ENCODE measurements around the gene HYAL4. TPM values are rescaled to one million over a fixed set of nuclear protein-coding genes. Genes with fewer than 3 reads are reported as not detected.
"Not testable (repeated sequence)": the region's sequence is repeated elsewhere in the genome, so short reads cannot be mapped to it uniquely, and the experiment has no call there.

The HYAL4 gene
- total and polyA plus RNA-seq, 2 of the 13 experiments (the other 11 are each of a cell fraction or from before 2014, with no cell fraction given): not detected

GRCh38 chr7:123828805-123829204 is 16.2 kb upstream of the HYAL4 start (continued):
- TF ChIP-seq, protein P1, sequence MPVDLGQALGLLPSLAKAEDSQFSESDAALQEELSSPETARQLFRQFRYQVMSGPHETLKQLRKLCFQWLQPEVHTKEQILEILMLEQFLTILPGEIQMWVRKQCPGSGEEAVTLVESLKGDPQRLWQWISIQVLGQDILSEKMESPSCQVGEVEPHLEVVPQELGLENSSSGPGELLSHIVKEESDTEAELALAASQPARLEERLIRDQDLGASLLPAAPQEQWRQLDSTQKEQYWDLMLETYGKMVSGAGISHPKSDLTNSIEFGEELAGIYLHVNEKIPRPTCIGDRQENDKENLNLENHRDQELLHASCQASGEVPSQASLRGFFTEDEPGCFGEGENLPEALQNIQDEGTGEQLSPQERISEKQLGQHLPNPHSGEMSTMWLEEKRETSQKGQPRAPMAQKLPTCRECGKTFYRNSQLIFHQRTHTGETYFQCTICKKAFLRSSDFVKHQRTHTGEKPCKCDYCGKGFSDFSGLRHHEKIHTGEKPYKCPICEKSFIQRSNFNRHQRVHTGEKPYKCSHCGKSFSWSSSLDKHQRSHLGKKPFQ (CRISPR knock-in tag; IDR thresholded peaks at IDR 0.05; ENCODE audit: insufficient replicate concordance): no peak
- no peak for TF ChIP-seq ZNF367 (CRISPR knock-in tag; IDR thresholded peaks at IDR 0.05; ENCODE audit: borderline replicate concordance)
- no peak for TF ChIP-seq ZNF598 (CRISPR knock-in tag; IDR thresholded peaks at IDR 0.05; ENCODE audit: borderline replicate concordance)
- TF ChIP-seq HMG20A (CRISPR knock-in tag; IDR thresholded peaks at IDR 0.05; ENCODE audit: borderline replicate concordance): no peak

GRCh38 chr7:123836656-123837055 is 8.3 kb upstream of the HYAL4 start:
- TF ChIP-seq PHF20 (CRISPR knock-in tag; IDR thresholded peaks at IDR 0.05) (no peak), POLR2A (IDR thresholded peaks at IDR 0.05; ENCODE audit: insufficient read depth in 1 of 2, low read depth in 2 of 2, low read length in 2 of 2) (no peak), ZNF746 (CRISPR knock-in tag; IDR thresholded peaks at IDR 0.05) (no peak), ZNF574 (CRISPR knock-in tag; IDR thresholded peaks at IDR 0.05) (no peak), SRSF9 (IDR thresholded peaks at IDR 0.05; ENCODE audit: borderline replicate concordance, insufficient read depth, low read depth, low read length, poor library complexity, severe bottlenecking) (no peak), ZBTB8A (CRISPR knock-in tag; IDR thresholded peaks at IDR 0.05; ENCODE audit: borderline replicate concordance, low read depth) (no peak), HDAC6 (IDR thresholded peaks at IDR 0.05; ENCODE audit: low read depth, low read length) (no peak), KAT7 (CRISPR knock-in tag; IDR thresholded peaks at IDR 0.05; ENCODE audit: borderline replicate concordance) (no peak), POLR2AphosphoS2 (IDR thresholded peaks at IDR 0.05; ENCODE audit: low read depth, low read length) (no peak)
- no peak overlapping the region for H3K9ac ChIP-seq (ENCODE audit: insufficient read depth, low read depth, low read length)
- ChIA-PET POLR2A (no interaction called here), CTCF (ENCODE audit: low intra/inter-chr PET ratio, low total read pairs) (no interaction called here)
- H3K4me3 ChIP-seq (replicated peaks in 1 of 3; ENCODE audit: insufficient read depth in 1 of 3, low read depth in 2 of 3, low read length in 3 of 3): no peak overlapping the region
- H3K79me2 ChIP-seq (ENCODE audit: insufficient read depth, low read length): no peaks in the 10 kb centered on the region
- no TSS peak for BruUV-seq (replicated peaks)
- H3K9me3 ChIP-seq (ENCODE audit: low read length): no peaks in the 10 kb centered on the region
- ATAC-seq (no peak), FAIRE-seq (no peak), DNase-seq (ENCODE audit: low spot score) (no peak)
- in situ Hi-C loops (cut with HindIII; ENCODE audit: extremely low pct_ligation_motif_present, low pct_unique_long_range_greater_than_20kb): no loop called here
- no peaks in the 10 kb centered on the region for H3K27me3 ChIP-seq (ENCODE audit: control insufficient read depth in 1 of 2, insufficient read depth in 2 of 2, low read length in 2 of 2)
- H2AFZ ChIP-seq (ENCODE audit: low read length): no peak overlapping the region
- no peaks in the 10 kb centered on the region for H3K4me1 ChIP-seq (ENCODE audit: insufficient read depth, low read length)
- no peaks in the 10 kb centered on the region for H4K20me1 ChIP-seq (ENCODE audit: insufficient read depth, low read length)
- 44% methylated on average over 4 of the region's 4 CpGs for WGBS (ENCODE audit: low lambda C conversion rate)
- intact Hi-C loops (cut with micrococcal nuclease; ENCODE audit: unreplicated experiment): no loop called here
- H3K36me3 ChIP-seq (replicated peaks in 1 of 2; ENCODE audit: control insufficient read depth in 1 of 2, insufficient read depth in 2 of 2, low read length in 2 of 2): no peaks in the 10 kb centered on the region
- H3K27ac ChIP-seq (ENCODE audit: extremely low read length, insufficient read depth, low read length): no peak overlapping the region
- H3K4me2 ChIP-seq (ENCODE audit: low read depth, low read length): no peak overlapping the region

GRCh38 chr7:123839106-123839505 is 5.9 kb upstream of the HYAL4 start:
- BruUV-seq (replicated peaks); H3K27ac ChIP-seq (ENCODE audit: extremely low read length, insufficient read depth, low read length); H4K20me1 ChIP-seq (ENCODE audit: insufficient read depth, low read length); H3K9ac ChIP-seq (ENCODE audit: insufficient read depth, low read depth, low read length); H3K4me3 ChIP-seq (replicated peaks in 1 of 3; ENCODE audit: insufficient read depth in 1 of 3, low read depth in 2 of 3, low read length in 3 of 3); FAIRE-seq; DNase-seq (ENCODE audit: low spot score); CTCF ChIA-PET (ENCODE audit: low intra/inter-chr PET ratio, low total read pairs); intact Hi-C loops (cut with micrococcal nuclease; ENCODE audit: unreplicated experiment); H3K4me1 ChIP-seq (ENCODE audit: insufficient read depth, low read length); H3K79me2 ChIP-seq (ENCODE audit: insufficient read depth, low read length); H3K36me3 ChIP-seq (replicated peaks in 1 of 2; ENCODE audit: control insufficient read depth in 1 of 2, insufficient read depth in 2 of 2, low read length in 2 of 2); ATAC-seq; H2AFZ ChIP-seq (ENCODE audit: low read length); H3K9me3 ChIP-seq (ENCODE audit: low read length); POLR2A ChIA-PET; H3K27me3 ChIP-seq (ENCODE audit: control insufficient read depth in 1 of 2, insufficient read depth in 2 of 2, low read length in 2 of 2); in situ Hi-C loops (cut with HindIII; ENCODE audit: extremely low pct_ligation_motif_present, low pct_unique_long_range_greater_than_20kb); H3K4me2 ChIP-seq (ENCODE audit: low read depth, low read length): not testable (repeated sequence)
- 43% methylated on average over 2 of the region's 2 CpGs for WGBS (ENCODE audit: low lambda C conversion rate)
